HTERT RPE-1 (cell line): ENCODE results near the gene NCAM1.

ENCODE experiments used
- in situ Hi-C: fragments of 300-500 bp; cut with MboI; formaldehyde crosslinking; loops from 4 replicates; pipeline ENCODE4 v1.14.3; 2020; ENCODE audit warnings: low sequenced_read_pairs

Gene NCAM1

GRCh38 chr11:112967082-112967481 lies 5.9 kb downstream of the NCAM1 start:
- in situ Hi-C loops = no loop called here

GRCh38 chr11:112968941-112969713 lies 7.9 kb downstream of the NCAM1 start:
- in situ Hi-C loops = no loop called here

- in situ Hi-C loops = no loop called here
Measured at GRCh38 chr11:112971195-112971594, 10.0 kb downstream of the NCAM1 start.

GRCh38 chr11:112971827-112972226 lies 10.6 kb downstream of the NCAM1 start:
- in situ Hi-C loops = no loop called here

- in situ Hi-C loops = no loop called here
Measured at GRCh38 chr11:112972399-112973145, 11.4 kb downstream of the NCAM1 start.

GRCh38 chr11:112975051-112975450 lies 13.8 kb downstream of the NCAM1 start:
- in situ Hi-C loops = no loop called here

GRCh38 chr11:112975493-112975892 lies 14.3 kb downstream of the NCAM1 start:
- in situ Hi-C loops = no loop called here

- in situ Hi-C loops = no loop called here
Measured at GRCh38 chr11:112977755-112978154, 16.5 kb downstream of the NCAM1 start.

- in situ Hi-C loops = no loop called here
Measured at GRCh38 chr11:112983887-112984286, 22.7 kb downstream of the NCAM1 start.

GRCh38 chr11:112989198-112989597 lies 28.0 kb downstream of the NCAM1 start:
- in situ Hi-C loops = no loop called here

GRCh38 chr11:112993808-112994207 lies 32.6 kb downstream of the NCAM1 start:
- in situ Hi-C loops = no loop called here

- in situ Hi-C loops = no loop called here
Measured at GRCh38 chr11:112995423-112996090, 34.3 kb downstream of the NCAM1 start.

- in situ Hi-C loops = no loop called here
Measured at GRCh38 chr11:112996994-112997393, 35.8 kb downstream of the NCAM1 start.

- in situ Hi-C loops = no loop called here
Measured at GRCh38 chr11:112997857-112998466, 36.7 kb downstream of the NCAM1 start.

- in situ Hi-C loops = no loop called here
Measured at GRCh38 chr11:112999520-112999919, 38.3 kb downstream of the NCAM1 start.

GRCh38 chr11:113001709-113002108 lies 40.5 kb downstream of the NCAM1 start:
- in situ Hi-C loops = no loop called here

GRCh38 chr11:113006896-113007445 lies 45.8 kb downstream of the NCAM1 start:
- in situ Hi-C loops = no loop called here

- in situ Hi-C loops = no loop called here
Measured at GRCh38 chr11:113014262-113015097, 53.3 kb downstream of the NCAM1 start.

GRCh38 chr11:113015098-113015455 lies 53.9 kb downstream of the NCAM1 start:
- in situ Hi-C loops = no loop called here

- in situ Hi-C loops = no loop called here
Measured at GRCh38 chr11:113016905-113017304, 55.7 kb downstream of the NCAM1 start.
